Embryonic facial prominence (tissue), 1 donor: ENCODE results near the gene PPIP5K1.
"Not testable (repeated sequence)": the region's sequence is repeated elsewhere in the genome, so short reads cannot be mapped to it uniquely, and the experiment has no call there.

Source experiments
- DNase-seq: peaks from one replicate; pipeline ENCODE4 v3.0.0-alpha.2; 2016; ENCODE audit errors: extremely low spot score

Gene PPIP5K1

GRCh38 chr15:43545426-43545825 lies 44.6 kb downstream of the PPIP5K1 start:
- DNase-seq: no peak

GRCh38 chr15:43544266-43544665 lies 45.7 kb downstream of the PPIP5K1 start:
- no peak for DNase-seq

DNA sequence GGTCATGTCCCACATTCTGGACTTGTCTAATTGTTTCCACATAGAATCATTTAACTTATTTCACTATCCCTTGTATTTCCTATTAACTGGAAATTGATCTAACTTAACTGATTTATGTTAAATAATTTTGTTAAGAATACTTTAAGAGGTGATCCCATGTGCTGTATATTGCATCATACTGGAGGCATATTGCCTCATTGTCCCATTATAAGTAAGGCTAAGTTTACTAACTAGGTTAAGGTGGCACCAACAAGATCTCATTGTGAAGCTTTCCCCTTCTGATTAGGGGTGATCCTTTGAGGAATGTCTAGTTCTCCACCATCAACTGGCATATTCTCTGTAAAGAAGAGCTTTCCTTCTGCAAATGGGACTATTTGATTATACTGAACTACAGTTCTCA lies 48.2 kb downstream of the PPIP5K1 start:
- no peak for DNase-seq

DNA sequence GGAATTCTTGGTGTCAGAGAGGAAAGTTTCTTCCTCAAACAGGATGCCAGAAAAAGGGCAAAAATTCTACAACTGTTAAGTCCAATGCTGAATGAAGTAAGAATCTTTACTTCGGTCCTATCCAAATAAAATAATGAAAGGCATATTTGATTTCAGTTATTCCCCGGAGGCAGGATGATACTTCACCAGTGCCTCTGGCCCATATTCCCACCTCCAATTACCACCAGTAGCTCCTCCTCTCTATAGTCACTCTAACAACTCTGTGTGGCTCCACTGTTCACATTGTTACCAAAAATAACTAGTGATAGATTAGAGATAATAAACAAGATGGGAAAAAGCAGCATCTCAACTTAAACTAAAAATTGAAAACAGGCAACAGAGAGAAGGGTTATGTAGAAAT lies 51.9 kb downstream of the PPIP5K1 start:
- no peak for DNase-seq

DNA sequence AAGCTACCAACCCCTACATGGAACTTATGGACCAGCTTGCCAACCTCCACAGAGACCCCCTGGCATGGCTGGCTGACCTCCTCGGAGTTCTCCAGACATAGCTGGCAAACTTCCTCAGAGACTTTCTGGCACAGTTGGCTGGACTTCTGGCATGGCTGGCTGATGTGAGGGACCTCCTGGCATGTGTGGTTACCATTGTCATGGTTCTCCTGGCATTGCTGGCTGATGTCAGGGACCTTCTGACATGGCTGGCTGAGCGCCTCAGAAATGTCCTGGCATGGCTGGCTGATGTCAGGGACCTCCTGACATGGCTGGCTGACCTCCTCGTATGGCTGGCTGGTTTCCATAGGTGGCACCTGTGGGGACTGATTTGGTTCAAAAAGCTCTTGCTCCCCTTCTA lies 55.1 kb downstream of the PPIP5K1 start:
- no peak for DNase-seq

DNA sequence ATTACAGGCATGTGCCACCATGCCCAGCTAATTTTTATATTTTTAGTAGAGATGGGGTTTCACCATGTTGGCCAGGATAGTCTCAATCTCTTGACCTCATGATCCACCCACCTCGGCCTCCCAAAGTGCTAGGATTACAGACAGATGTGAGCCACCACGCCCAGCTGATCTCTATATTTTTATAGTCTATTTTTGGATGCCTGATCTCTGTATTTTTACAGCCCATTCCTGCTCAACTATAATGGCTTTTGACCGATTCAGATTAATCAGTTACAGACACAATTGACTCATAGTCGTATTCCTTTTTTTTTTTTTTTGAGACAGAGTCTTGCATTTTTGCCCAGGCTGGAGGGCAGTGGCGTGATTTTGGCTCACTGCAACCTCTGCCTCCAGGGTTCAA lies 57.2 kb downstream of the PPIP5K1 start:
- not testable (repeated sequence) for DNase-seq

DNA sequence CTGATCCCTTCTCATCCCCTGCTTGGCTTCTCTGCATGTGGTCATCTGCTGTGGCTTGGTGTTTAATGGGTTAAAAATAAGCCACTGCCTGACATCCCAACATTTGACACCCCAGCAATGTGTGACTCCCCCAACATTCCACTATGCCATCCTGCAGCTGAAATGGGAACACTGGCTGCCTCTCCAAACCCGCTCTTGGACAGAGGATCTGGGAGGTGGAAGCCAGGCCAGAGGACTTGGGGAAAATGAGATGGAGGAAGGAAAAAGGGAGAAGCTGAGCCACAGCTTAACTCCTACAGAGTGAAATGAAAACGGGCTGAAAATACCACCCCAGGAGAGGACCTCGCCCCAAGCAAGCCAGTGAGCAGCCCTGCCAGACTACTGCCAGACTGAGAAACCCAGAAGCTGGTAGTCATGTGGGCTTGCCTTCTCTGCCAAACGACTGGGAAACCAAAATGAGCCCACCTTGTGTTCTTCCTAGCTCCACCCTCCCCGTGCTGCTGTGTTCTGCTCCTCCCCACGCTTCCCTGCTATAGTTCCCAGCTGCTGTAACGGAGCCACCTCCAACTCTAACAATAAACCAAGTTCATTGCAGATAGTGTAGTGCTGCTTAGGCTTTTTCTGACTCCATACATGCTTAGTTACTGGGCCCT lies 58.9 kb downstream of the PPIP5K1 start:
- DNase-seq: no peak

DNA sequence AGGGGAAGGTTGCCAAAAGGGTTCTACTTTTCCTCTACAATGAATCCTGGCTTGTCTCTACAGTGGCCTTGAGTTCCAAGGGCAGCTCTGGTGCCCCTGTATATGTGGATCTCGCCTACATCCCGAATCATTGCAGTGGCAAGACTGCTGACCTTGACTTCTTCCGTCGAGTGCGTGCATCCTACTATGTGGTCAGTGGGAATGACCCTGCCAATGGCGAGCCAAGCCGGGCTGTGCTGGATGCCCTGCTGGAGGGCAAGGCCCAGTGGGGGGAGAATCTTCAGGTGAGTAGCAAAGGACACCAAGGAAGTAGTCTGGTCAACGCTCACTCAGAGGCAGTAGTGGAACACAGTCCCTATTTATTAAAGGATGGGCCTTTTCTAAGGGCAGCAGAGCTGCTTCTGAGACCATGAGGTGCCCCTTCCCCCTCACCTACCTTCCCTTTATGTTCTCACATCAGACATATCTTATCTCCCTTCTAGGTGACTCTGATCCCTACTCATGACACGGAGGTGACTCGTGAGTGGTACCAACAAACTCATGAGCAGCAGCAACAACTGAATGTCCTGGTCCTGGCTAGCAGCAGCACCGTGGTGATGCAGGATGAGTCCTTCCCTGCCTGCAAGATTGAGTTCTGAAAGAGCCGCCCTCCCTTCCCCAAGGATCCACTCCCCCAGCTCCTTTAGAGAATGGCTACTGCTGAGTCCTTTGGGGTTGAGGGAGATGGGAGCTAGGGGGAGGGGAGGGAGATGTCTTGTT lies 60.2 kb downstream of the PPIP5K1 start:
- DNase-seq: no peak

GRCh38 chr15:43529141-43529540 lies 60.9 kb downstream of the PPIP5K1 start:
- no peak for DNase-seq

DNA sequence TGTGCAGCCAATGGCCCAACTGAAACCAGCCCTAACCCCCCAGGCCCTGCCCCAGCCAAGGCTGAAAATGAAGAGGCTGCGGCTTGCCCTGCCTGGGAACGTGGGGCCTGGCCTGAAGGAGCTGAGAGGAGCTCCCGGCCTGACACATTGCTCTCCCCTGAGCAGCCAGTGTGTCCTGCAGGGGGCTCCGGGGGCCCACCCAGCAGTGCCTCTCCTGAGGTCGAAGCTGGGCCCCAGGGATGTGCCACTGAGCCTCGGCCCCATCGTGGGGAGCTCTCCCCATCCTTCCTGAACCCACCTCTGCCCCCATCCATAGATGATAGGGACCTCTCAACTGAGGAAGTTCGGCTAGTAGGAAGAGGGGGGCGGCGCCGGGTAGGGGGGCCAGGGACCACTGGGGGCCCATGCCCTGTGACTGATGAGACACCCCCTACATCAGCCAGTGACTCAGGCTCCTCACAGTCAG lies 61.4 kb downstream of the PPIP5K1 start:
- no peak for DNase-seq

- DNase-seq: no peak
Observed at GRCh38 chr15:43527802-43528541, 62.0 kb downstream of the PPIP5K1 start.

DNA sequence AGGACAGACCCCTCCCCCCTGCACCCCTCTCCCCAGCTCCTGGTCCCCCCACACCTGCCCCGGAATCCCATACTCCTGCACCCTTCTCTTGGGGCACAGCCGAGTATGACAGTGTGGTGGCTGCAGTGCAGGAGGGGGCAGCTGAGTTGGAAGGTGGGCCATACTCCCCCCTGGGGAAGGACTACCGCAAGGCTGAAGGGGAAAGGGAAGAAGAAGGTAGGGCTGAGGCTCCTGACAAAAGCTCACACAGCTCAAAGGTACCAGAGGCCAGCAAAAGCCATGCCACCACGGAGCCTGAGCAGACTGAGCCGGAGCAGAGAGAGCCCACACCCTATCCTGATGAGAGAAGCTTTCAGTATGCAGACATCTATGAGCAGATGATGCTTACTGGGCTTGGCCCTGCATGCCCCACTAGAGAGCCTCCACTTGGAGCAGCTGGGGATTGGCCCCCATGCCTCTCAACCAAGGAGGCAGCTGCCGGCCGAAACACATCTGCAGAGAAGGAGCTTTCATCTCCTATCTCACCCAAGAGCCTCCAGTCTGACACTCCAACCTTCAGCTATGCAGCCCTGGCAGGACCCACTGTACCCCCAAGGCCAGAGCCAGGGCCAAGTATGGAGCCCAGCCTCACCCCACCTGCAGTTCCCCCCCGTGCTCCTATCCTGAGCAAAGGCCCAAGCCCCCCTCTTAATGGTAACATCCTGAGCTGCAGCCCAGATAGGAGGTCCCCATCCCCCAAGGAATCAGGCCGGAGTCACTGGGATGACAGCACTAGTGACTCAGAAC lies 62.8 kb downstream of the PPIP5K1 start:
- DNase-seq: no peak

DNA sequence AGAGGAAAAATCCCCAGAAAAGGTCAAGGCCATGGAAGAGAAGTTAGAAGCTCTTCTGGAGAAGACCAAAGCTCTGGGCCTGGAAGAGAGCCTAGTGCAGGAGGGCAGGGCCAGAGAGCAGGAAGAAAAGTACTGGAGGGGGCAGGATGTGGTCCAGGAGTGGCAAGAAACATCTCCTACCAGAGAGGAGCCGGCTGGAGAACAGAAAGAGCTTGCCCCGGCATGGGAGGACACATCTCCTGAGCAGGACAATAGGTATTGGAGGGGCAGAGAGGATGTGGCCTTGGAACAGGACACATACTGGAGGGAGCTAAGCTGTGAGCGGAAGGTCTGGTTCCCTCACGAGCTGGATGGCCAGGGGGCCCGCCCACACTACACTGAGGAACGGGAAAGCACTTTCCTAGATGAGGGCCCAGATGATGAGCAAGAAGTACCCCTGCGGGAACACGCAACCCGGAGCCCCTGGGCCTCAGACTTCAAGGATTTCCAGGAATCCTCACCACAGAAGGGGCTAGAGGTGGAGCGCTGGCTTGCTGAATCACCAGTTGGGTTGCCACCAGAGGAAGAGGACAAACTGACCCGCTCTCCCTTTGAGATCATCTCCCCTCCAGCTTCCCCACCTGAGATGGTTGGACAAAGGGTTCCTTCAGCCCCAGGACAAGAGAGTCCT lies 63.6 kb downstream of the PPIP5K1 start:
- no peak for DNase-seq

DNA sequence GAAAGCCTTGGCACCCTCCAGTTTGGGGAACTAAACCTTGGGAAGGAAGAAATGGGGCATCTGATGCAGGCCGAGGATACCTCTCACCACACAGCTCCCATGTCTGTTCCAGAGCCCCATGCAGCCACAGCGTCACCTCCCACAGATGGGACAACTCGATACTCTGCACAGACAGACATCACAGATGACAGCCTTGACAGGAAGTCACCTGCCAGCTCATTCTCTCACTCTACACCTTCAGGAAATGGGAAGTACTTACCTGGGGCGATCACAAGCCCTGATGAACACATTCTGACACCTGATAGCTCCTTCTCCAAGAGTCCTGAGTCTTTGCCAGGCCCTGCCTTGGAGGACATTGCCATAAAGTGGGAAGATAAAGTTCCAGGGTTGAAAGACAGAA lies 64.9 kb downstream of the PPIP5K1 start:
- DNase-seq: no peak

DNA sequence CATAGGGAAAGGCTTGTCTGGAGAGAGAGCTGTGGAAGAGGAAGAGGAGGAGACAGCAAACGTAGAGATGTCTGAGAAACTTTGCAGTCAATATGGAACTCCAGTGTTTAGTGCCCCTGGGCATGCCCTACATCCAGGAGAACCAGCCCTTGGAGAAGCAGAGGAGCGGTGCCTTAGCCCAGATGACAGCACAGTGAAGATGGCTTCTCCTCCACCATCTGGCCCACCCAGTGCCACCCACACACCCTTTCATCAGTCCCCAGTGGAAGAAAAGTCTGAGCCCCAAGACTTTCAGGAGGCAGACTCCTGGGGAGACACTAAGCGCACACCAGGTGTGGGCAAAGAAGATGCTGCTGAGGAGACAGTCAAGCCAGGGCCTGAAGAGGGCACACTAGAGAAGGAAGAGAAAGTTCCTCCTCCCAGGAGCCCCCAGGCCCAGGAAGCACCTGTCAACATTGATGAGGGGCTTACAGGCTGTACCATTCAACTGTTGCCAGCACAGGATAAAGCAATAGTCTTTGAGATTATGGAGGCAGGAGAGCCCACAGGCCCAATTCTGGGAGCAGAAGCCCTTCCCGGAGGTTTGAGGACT lies 65.7 kb downstream of the PPIP5K1 start:
- DNase-seq: no peak

DNA sequence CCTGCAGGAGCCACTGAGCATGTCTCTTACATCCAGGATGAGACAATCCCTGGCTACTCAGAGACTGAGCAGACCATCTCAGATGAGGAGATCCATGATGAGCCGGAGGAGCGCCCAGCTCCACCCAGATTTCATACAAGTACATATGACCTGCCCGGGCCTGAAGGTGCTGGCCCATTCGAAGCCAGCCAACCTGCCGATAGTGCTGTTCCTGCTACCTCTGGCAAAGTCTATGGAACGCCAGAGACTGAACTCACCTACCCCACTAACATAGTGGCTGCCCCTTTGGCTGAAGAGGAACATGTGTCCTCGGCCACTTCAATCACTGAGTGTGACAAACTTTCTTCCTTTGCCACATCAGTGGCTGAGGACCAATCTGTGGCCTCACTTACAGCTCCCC lies 66.4 kb downstream of the PPIP5K1 start:
- no peak for DNase-seq

- no peak for DNase-seq
Observed at GRCh38 chr15:43522247-43522646, 67.8 kb downstream of the PPIP5K1 start.

- no peak for DNase-seq
Observed at GRCh38 chr15:43521419-43521818, 68.6 kb downstream of the PPIP5K1 start.

DNA sequence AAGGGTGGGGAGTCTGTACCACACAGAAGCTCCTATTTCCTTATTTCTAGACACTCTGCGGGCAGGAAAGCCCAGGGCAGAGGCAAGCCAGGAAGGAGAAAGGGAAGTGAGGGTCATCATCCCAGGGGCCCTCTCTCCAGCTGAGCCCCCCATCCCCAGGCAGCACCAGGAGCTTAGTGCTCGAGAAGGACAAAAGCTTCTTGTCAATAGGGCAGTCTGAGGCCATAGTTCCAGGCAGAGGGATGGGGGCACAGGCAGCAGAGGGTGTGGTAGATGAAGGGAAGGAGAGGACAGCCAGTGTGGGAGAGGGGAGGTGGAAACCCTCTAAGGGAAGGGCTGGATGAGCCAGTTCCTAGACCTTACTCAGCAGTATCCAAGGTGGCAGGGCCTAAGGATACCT lies 69.9 kb downstream of the PPIP5K1 start:
- DNase-seq: no peak

DNA sequence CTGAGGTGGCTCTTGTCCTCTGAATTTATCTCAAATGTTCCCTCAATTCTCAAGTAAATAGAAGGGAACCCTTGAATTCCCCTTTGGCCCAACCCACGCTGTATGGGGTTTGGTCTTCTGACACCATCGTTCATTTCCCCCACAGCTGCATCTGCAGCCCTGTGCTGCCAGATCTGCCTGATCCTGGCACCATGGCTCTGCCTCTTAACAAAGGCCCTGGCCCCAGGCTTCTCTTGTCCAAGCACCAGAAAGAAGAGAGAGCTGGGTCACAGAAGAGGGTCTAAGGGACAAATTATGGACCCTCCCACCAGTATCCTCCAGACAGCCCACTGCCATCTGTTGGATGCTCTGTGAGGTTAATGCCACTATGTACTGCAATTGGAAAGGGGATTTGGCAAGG lies 70.8 kb downstream of the PPIP5K1 start:
- no peak for DNase-seq

- peak; percentile 14 for DNase-seq
Observed at GRCh38 chr15:43518197-43518761, 71.7 kb downstream of the PPIP5K1 start.
